ENCODE measurements around the gene ZC3H18.

The ZC3H18 gene

GRCh38 chr16:88628512-88628974 is 58.3 kb downstream of the ZC3H18 start:
- no peak for DNase-seq

GRCh38 chr16:88629835-88630234 is 59.6 kb downstream of the ZC3H18 start:
- DNase-seq = no peak

DNA sequence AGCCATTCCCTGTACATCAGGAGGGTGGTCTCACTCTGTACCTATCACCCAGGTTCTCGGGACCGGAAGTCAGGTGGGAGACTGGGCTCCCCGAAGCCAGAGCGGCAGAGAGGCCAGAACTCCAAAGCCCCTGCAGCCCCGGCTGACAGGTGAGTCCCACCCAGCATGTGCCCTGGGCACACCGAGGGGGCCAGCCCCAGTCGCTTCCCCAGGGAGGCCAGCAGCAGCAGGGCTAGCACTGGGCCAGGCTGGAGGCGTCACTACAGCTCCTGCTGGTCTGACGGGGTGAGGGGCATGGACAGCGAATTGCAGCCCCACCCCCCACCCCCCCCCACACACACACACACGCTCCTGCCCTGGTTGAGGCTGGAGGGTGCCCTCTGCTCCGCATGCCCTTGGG is 60.2 kb downstream of the ZC3H18 start:
- no peak for DNase-seq

DNA sequence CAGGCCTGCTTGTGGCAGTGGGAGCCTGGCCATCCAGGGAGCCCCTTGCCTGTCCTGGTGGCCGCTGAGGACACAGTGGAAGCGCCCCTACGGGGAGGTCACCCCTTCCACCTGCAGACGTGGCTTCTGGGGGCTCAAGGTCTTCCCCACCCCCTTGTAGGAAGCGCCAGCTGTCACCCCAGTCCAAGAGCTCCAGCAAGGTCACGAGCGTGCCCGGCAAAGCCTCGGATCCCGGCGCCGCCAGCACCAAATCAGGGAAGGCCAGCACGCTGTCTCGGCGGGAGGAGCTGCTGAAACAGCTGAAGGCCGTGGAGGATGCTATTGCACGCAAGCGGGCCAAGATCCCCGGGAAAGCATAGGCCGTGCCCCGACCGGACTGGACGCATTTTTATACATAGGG is 60.7 kb downstream of the ZC3H18 start:
- DNase-seq = no peak

- DNase-seq = no peak
Measured at GRCh38 chr16:88631384-88631783, 61.2 kb downstream of the ZC3H18 start.

DNA sequence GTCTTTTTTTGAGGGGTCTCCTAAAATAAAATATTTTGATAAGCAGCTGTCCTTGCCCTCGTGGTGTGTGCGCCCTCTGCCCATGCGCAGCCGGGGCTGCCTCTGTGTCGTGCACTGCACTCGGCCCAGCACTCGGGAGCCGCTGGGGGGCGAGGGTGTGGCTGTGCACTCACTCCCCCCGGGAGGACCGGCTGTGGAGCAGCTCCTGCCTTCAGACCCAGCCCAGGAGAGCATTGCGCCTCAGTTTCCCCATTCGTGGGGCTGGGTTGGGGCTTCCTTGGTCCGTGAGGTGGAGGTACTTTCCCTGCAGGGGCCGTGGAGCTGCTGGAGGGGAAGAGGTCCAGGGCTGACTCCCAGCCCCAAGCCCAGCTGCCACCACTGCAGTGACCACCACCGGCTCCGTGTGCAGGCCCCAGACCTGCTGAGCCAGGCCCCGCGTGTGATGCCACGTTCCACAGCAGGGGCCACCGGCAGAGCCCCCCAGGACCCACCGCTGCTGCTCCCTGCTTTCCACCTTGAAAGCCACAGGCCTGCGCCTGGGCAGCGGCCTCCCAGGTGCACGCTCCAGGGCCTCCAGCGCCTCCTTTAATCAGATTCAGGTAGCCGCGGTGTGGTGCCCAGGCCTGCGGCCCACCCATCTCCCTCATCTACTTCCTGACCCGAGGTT is 61.9 kb downstream of the ZC3H18 start:
- DNase-seq = no peak

GRCh38 chr16:88632587-88632930 is 62.4 kb downstream of the ZC3H18 start:
- no peak for DNase-seq

DNA sequence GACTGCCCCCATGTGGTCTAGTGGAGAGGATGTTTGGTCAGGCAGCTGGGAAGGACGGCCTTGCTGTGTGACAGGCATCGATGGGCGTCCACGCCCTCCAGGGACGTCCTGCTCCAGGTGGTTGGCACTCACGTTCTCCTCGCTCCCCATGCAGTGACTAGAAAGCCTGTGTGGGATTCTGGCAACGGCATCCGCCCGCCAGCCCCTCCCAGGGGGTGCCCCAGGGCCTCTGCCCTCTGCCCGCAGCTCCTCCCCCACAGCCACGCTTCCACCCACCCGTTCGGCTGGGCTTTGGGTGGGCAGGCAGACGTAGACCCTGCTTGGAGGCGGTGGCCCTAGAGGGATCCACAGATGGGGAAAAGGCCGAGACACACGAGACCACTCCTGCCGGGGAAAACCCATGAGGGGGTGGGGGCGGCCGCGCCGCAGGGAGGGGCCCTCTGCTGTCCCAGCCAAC is 63.5 kb downstream of the ZC3H18 start:
- DNase-seq = no peak

DNA sequence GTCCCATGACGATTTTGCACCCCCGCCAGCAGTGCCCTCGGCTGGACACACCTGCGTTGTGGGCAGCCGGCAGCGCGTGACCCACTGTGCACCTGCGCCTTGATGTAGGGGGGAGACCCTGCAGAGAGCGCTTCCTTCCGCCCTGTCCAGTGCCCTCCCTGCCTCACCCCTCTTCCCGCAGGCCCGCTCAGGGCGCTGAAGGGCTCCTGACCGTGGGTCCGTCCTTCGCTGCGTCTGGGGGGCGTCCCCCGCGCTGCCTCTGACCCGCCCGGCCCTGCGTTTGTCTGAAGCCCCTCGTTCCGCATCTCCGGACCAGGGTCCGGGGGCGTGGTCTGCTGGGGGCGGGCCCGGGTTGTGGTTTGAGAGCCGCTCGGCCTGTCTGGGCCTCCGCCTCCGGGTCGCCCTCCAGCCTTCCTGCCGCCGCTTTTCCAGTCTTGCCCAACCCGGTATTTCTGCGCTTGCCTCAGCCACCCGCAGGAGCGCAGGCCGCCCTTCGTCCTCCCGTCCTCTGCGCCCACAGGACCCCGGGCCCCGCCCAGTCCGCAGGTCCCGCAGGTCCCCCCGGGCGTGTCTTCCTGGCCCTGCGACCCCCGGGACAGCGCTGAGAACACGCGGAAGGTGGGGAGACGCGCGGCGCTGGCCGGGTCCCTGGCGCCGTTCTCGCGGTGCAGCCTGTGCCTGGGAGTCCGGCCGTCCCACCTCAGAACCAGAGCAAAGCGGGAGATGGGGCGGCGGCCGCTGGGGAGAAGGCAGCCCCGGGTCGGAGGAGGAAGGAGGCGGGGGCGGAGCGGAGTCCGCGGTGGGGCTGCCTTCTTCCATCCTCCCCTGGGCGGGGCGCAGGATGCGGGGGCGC is 64.2 kb downstream of the ZC3H18 start:
- DNase-seq = no peak

- no peak for DNase-seq
Measured at GRCh38 chr16:88634994-88635670, 64.9 kb downstream of the ZC3H18 start.

DNA sequence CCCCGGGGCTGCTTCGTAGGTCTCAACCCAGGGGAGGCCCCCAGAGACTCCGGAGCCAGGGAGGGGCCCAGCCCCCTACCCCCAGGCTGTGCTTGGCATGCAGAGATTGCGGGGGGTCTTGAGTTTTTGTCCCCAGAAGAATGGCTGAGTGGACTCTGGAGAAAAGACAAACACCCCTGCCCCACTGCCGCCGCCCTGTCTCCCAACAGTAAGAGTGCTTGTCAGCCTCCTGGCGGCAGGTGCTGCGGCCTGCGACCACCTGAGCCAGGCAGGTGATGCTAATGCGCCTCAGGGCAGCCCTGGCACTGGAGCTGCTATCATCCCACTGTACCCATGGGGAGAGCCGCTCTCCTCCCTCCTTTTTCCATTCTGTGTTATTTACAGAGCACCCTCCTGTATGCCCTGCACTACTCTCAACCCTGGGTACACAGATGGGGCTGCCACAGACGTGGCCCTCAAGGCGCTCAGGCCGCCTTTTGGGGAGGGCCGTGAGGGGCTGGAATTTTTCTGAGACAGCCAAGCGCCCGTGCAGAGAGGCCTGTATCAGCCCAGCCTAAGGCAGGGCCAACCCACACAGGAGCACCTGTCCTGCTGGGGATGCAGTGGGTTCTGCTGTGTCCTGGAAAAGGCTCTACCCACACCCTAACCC is 65.6 kb downstream of the ZC3H18 start:
- no peak for DNase-seq

DNA sequence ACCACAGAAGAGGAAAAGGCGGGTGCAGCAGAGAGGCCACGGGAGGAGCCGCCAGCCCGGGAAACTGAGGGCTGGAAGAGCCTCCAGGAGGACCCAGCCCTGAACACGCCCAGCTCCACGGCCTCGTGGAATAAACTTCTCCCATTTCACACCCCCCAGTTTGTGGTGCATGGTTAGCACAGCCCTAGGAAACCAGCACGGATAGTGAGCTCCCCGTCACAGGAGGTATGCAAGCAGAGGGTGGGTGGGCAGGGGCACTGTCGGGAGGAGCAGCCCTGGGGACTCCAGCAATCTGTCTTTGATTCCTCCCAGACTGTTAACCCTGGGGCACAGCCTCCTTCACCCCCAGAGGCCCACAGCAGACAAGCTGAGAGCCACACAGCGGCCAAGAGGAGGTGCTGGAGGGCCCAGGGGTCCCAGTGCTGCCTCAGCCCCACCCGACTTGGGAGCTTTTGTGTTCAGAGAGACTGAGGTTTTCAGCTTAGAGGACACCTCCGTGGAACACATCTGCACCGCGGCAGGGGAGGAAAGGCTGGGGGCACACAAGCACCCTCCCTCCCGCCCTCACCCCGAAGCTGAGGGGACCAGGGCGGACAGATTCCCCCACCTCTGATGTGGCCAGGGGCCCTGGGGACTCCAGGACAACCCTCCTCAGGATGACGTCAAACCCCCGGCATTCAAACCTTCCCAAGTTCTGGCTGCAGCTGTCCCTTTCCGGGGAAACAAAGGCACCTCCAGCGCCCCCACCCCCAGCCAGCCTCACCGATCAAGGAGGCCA is 66.5 kb downstream of the ZC3H18 start:
- DNase-seq = no peak

GRCh38 chr16:88638323-88639230 is 68.4 kb downstream of the ZC3H18 start, which contains the start of gene IL17C:
IL17C (plus strand) TSS chr16:88638572; CDS start chr16:88638642, 70 bp downstream.
- no peak for DNase-seq

DNA sequence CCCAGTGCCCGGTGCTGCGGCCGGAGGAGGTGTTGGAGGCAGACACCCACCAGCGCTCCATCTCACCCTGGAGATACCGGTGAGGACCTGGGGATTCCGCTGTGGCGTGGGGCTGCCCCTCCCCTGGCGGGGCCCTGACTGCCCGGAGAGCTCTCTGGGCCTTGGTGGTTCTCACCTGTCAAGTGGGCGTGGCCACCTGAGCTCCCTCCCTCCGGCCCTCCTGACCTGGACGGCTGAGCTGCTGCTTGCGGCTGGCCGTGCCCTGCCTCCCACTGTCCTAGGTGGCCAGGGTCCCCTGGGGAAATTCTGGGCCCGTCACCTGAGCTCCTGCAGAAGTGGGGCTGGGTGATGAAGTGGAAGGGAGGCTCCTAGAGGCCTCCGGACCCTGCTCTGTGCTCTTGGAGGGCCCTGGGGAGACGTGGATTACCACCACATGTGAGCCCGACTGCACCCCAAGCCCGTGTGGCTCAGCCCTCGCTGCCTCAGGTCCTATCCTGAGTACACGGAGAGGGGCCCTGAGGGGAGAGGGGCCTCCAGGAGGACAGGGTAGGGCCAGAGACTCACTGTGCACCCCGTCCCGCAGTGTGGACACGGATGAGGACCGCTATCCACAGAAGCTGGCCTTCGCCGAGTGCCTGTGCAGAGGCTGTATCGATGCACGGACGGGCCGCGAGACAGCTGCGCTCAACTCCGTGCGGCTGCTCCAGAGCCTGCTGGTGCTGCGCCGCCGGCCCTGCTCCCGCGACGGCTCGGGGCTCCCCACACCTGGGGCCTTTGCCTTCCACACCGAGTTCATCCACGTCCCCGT is 69.2 kb downstream of the ZC3H18 start:
- no peak for DNase-seq

- DNase-seq = no peak
Measured at GRCh38 chr16:88640039-88640495, 69.9 kb downstream of the ZC3H18 start.

- no peak for DNase-seq
Measured at GRCh38 chr16:88640498-88641247, 70.5 kb downstream of the ZC3H18 start.

- no peak for DNase-seq
Measured at GRCh38 chr16:88642881-88643643, 72.9 kb downstream of the ZC3H18 start.

DNA sequence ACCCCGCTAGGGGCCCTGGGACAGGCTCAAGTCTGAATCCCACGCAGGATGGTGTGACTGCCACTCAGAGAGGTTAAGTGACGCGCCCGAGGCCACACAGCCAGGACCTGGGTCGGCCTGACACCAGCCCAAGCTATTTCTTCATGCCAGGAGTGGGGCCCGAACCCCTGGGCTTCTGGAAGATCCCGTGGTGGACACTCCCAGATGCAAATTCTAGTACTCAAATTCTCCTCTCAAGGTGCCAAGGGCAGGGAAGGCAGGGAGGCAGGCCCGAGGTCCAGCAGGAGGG is 73.4 kb downstream of the ZC3H18 start:
- no peak for DNase-seq

DNA sequence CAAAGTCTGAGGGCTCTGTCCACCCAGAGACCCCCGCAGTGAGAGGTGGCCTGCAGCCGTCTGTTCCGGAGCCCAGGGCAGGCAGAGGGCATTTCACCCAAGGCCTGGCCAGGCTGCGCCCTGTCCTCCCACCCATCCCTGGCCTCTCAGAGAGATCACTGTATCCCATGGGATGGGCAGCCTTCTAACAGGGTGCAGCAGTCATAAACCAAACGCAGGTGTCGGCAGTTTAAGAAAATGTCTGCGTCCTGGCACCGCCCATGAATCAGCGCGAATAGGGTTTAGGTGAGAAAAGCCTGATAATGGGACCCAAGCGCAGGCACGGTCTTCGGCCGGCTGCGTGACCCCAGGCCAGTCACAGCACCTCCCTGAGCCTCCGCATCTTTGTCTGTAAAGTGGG is 75.3 kb downstream of the ZC3H18 start:
- no peak for DNase-seq
